OCI-LY3 (cell line): ENCODE results near the gene ACBD6.

Experiments used
- CTCF ChIP-seq: fragments of 200-600, 300-600 bp; sonication (generic); IDR thresholded peaks from 2 replicates; pipeline ENCODE4 v1.5.1; 2014; ENCODE audit warnings: antibody characterized with exemption, low read length, low read depth
- EZH2phosphoT487 ChIP-seq: fragments of 200-600 bp; shearing (Covaris generic); IDR thresholded peaks from 2 replicates; pipeline ENCODE4 v1.6.1; 2018; ENCODE audit warnings: antibody characterized with exemption, mixed run types, low read depth

- no peak for TF ChIP-seq CTCF
- TF ChIP-seq EZH2phosphoT487, result no peak
Measured at GRCh38 chr1:180309338-180309737, 193.0 kb downstream of the ACBD6 start.
